ENCODE results near the gene MBTPS2.

DNA sequence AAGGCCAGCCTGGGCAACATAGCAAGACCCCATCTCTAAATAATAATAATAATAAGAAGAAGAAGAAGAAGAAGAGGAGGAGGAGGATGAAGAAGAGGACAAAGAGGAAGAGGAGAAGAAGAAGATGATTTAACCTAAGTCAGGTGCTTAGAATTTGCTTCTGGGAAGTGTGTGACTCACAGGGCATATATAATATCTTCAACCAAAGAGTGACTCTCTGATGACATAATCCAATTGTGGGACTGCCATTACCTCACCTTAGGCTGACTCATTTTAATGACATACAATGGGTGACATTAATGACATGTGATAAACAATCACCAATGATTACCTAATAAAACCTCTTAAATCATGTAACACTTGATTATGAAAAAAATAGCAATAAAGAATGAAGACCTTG is 32.7 kb upstream of the MBTPS2 start:
- TF ChIP-seq SIN3A (IDR thresholded peaks at IDR 0.05; ENCODE audit: borderline replicate concordance, insufficient read depth, low read length) (no peak), POLR2AphosphoS5 (IDR thresholded peaks at IDR 0.05; ENCODE audit: low read depth, low read length) (no peak), TAF1 (IDR thresholded peaks at IDR 0.05; ENCODE audit: borderline replicate concordance, insufficient read depth, low read length) (no peak)
- TF ChIP-seq, protein P1, sequence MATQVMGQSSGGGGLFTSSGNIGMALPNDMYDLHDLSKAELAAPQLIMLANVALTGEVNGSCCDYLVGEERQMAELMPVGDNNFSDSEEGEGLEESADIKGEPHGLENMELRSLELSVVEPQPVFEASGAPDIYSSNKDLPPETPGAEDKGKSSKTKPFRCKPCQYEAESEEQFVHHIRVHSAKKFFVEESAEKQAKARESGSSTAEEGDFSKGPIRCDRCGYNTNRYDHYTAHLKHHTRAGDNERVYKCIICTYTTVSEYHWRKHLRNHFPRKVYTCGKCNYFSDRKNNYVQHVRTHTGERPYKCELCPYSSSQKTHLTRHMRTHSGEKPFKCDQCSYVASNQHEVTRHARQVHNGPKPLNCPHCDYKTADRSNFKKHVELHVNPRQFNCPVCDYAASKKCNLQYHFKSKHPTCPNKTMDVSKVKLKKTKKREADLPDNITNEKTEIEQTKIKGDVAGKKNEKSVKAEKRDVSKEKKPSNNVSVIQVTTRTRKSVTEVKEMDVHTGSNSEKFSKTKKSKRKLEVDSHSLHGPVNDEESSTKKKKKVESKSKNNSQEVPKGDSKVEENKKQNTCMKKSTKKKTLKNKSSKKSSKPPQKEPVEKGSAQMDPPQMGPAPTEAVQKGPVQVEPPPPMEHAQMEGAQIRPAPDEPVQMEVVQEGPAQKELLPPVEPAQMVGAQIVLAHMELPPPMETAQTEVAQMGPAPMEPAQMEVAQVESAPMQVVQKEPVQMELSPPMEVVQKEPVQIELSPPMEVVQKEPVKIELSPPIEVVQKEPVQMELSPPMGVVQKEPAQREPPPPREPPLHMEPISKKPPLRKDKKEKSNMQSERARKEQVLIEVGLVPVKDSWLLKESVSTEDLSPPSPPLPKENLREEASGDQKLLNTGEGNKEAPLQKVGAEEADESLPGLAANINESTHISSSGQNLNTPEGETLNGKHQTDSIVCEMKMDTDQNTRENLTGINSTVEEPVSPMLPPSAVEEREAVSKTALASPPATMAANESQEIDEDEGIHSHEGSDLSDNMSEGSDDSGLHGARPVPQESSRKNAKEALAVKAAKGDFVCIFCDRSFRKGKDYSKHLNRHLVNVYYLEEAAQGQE (IDR thresholded peaks at IDR 0.05; ENCODE audit: insufficient read depth in 1 of 2, low read depth in 2 of 2, low read length in 2 of 2) = no peak
